Measurements from ENCODE around the gene DNAJB6.

DNAJB6 gene

GRCh38 chr7:157410831-157411556, 74.2 kb downstream of the DNAJB6 start:
- no peak for DNase-seq

- DNase-seq, result no peak
These were observed 74.8 kb downstream of the DNAJB6 start for GRCh38 chr7:157411580-157411979.

- peak; percentile 86 for DNase-seq
These were observed 75.2 kb downstream of the DNAJB6 start for GRCh38 chr7:157412021-157412443.

- DNase-seq, result no peak
These were observed 75.8 kb downstream of the DNAJB6 start for GRCh38 chr7:157412491-157413180.

- no peak for DNase-seq
These were observed 77.3 kb downstream of the DNAJB6 start for GRCh38 chr7:157413881-157414701.

- DNase-seq, result no peak
These were observed 77.9 kb downstream of the DNAJB6 start for GRCh38 chr7:157414702-157415096.

- DNase-seq, result no peak
These were observed 78.7 kb downstream of the DNAJB6 start for GRCh38 chr7:157415486-157415885.

GRCh38 chr7:157416011-157416410, 79.2 kb downstream of the DNAJB6 start:
- DNase-seq, result no peak

GRCh38 chr7:157418204-157419034, 81.6 kb downstream of the DNAJB6 start:
- no peak for DNase-seq

GRCh38 chr7:157419035-157419293, 82.2 kb downstream of the DNAJB6 start:
- no peak for DNase-seq

- DNase-seq, result no peak
These were observed 85.5 kb downstream of the DNAJB6 start for GRCh38 chr7:157422279-157422678.

GRCh38 chr7:157423348-157423747, 86.5 kb downstream of the DNAJB6 start:
- DNase-seq, result peak; percentile 63

GRCh38 chr7:157423886-157424565, 87.2 kb downstream of the DNAJB6 start:
- DNase-seq, result no peak

GRCh38 chr7:157425137-157425731, 88.4 kb downstream of the DNAJB6 start:
- no peak for DNase-seq

- DNase-seq, result no peak
These were observed 89.0 kb downstream of the DNAJB6 start for GRCh38 chr7:157425761-157426160.

- no peak for DNase-seq
These were observed 89.9 kb downstream of the DNAJB6 start for GRCh38 chr7:157426463-157427301.

- DNase-seq, result no peak
These were observed 91.2 kb downstream of the DNAJB6 start for GRCh38 chr7:157427811-157428553.

GRCh38 chr7:157428554-157428945, 91.7 kb downstream of the DNAJB6 start:
- DNase-seq, result no peak

- DNase-seq, result no peak
These were observed 92.3 kb downstream of the DNAJB6 start for GRCh38 chr7:157429001-157429679.

All from fibroblast of skin of back (primary cell).